HG03520 (cell line): ENCODE measurements around the gene MINDY4.

ENCODE experiments used
- ATAC-seq: cut with Tn5 transposase; IDR thresholded peaks from one replicate; pipeline ENCODE4 v1.9.1; 2021; ENCODE audit warnings: mild to moderate bottlenecking, moderate library complexity; ENCODE audit not compliant: unreplicated experiment

MINDY4 gene

GRCh38 chr7:30849565-30849964 is 78.3 kb downstream of the MINDY4 start:
- ATAC-seq: no peak

GRCh38 chr7:30850426-30850825 is 79.2 kb downstream of the MINDY4 start:
- no peak for ATAC-seq

- no peak for ATAC-seq
Observed at GRCh38 chr7:30851651-30852307, 80.6 kb downstream of the MINDY4 start.

GRCh38 chr7:30852308-30852684 is 81.1 kb downstream of the MINDY4 start:
- no peak for ATAC-seq

- no peak for ATAC-seq
Observed at GRCh38 chr7:30852744-30853288, 81.6 kb downstream of the MINDY4 start.

- no peak for ATAC-seq
Observed at GRCh38 chr7:30853576-30853975, 82.4 kb downstream of the MINDY4 start.

GRCh38 chr7:30855936-30856335 is 84.7 kb downstream of the MINDY4 start:
- ATAC-seq: no peak

GRCh38 chr7:30858576-30858975 is 87.4 kb downstream of the MINDY4 start:
- ATAC-seq: no peak

GRCh38 chr7:30859202-30859939 is 88.2 kb downstream of the MINDY4 start:
- ATAC-seq: no peak

- ATAC-seq: no peak
Observed at GRCh38 chr7:30859940-30860496, 88.8 kb downstream of the MINDY4 start.

- ATAC-seq: no peak
Observed at GRCh38 chr7:30861612-30862011, 90.4 kb downstream of the MINDY4 start.

GRCh38 chr7:30862995-30863705 is 91.9 kb downstream of the MINDY4 start:
- no peak for ATAC-seq

- ATAC-seq: no peak
Observed at GRCh38 chr7:30863706-30864035, 92.5 kb downstream of the MINDY4 start.

GRCh38 chr7:30864101-30864500 is 92.9 kb downstream of the MINDY4 start:
- ATAC-seq: no peak

- ATAC-seq: no peak
Observed at GRCh38 chr7:30865076-30865475, 93.9 kb downstream of the MINDY4 start.

- no peak for ATAC-seq
Observed at GRCh38 chr7:30865821-30866220, 94.6 kb downstream of the MINDY4 start.

- ATAC-seq: no peak
Observed at GRCh38 chr7:30866939-30867338, 95.7 kb downstream of the MINDY4 start.

- no peak for ATAC-seq
Observed at GRCh38 chr7:30867483-30867882, 96.3 kb downstream of the MINDY4 start.

- no peak for ATAC-seq
Observed at GRCh38 chr7:30869794-30870611, 98.8 kb downstream of the MINDY4 start.

- no peak for ATAC-seq
Observed at GRCh38 chr7:30870821-30871518, 99.8 kb downstream of the MINDY4 start.
